ENCODE results near the gene GPC6.

DNA sequence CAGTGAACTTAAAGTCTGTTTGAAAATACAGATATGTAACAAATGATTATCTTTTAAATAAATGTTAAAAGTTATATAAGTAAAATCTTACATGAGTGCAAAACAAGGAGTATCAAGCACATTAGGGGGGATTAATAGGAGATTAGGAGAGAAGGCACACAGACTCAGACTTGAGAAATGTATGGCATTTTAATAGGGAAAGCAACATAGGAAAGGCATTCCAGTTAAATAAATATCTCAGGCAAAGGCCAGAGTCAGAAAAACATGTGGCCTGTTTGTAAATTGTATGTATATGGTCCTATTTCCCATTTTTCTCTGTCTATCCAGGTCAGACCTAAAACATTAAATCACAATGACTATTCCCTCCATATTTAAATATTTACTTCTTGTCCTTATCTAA, 462.7 kb downstream of the GPC6 start:
- no peak for TF ChIP-seq POLR2A (IDR thresholded peaks at IDR 0.05)
- TF ChIP-seq POLR2AphosphoS5 (IDR thresholded peaks at IDR 0.05; ENCODE audit: insufficient read depth in 1 of 2, low read depth in 1 of 2): no peak

All from vagina (tissue), 2 donors.